ENCODE data around the gene GLOD5. TPM values are rescaled to one million over a fixed set of nuclear protein-coding genes. Genes with fewer than 3 reads are reported as not detected.

GLOD5 gene
- total RNA-seq, 2 donors from 2014 or later: not detected

DNA sequence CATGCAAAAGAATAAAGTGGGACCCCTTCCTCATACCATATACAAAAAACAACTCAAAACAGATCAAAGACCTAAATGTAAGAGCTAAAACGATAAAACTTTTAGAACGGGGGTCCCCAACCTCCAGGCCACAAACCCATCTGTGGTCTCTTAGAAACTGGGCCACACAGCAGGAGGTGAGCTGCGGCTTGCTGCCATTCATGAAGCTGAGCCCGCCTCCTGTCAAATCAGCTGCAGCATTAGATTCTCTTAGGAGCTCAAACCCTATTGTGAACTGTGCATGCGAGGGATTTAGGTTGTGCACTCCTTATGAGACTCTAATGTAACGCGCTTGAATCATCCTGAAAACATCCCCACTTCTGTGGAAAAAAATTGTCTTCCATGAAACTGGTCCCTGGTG is 17.9 kb downstream of the GLOD5 start:
- Histone ChIP-seq H3K36me3 (ENCODE audit: control insufficient read depth, insufficient read depth, low read length) (no peaks in the 10 kb centered on the region), H3K27ac (ENCODE audit: low read depth, low read length) (no peak overlapping the region), H3K9me3 (ENCODE audit: control insufficient read depth, low read length) (no peaks in the 10 kb centered on the region), H3K4me3 (ENCODE audit: low read length) (no peak overlapping the region), H3K9ac (ENCODE audit: extremely low read depth, low read length, poor library complexity, severe bottlenecking) (no peak overlapping the region), H3K4me1 (ENCODE audit: control insufficient read depth, insufficient read depth, low read length) (no peaks in the 10 kb centered on the region), H3K27me3 (ENCODE audit: control insufficient read depth, insufficient read depth, low read length, poor library complexity, severe bottlenecking) (no peaks in the 10 kb centered on the region)
- Mint-ChIP-seq H3K27me3 (ENCODE audit: insufficient read depth) (no peaks in the 10 kb centered on the region), H3K4me1 (no peaks in the 10 kb centered on the region), H3K36me3 (ENCODE audit: low read depth) (no peaks in the 10 kb centered on the region), H3K4me3 (no peak overlapping the region), H3K9me3 (peaks cover 69% of the 10 kb centered on the region), H3K27ac (no peak overlapping the region)
- TF ChIP-seq, protein P1, sequence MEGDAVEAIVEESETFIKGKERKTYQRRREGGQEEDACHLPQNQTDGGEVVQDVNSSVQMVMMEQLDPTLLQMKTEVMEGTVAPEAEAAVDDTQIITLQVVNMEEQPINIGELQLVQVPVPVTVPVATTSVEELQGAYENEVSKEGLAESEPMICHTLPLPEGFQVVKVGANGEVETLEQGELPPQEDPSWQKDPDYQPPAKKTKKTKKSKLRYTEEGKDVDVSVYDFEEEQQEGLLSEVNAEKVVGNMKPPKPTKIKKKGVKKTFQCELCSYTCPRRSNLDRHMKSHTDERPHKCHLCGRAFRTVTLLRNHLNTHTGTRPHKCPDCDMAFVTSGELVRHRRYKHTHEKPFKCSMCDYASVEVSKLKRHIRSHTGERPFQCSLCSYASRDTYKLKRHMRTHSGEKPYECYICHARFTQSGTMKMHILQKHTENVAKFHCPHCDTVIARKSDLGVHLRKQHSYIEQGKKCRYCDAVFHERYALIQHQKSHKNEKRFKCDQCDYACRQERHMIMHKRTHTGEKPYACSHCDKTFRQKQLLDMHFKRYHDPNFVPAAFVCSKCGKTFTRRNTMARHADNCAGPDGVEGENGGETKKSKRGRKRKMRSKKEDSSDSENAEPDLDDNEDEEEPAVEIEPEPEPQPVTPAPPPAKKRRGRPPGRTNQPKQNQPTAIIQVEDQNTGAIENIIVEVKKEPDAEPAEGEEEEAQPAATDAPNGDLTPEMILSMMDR (conservative IDR thresholded peaks at IDR 0.05): no peak
- WGBS, 2 experiments (ENCODE audit: insufficient coverage in 1 of 2, insufficient read length in 1 of 2): 76 to 86% methylated on average over 4 to 7 of the region's 7 CpGs
- no peak for DNase-seq

DNA sequence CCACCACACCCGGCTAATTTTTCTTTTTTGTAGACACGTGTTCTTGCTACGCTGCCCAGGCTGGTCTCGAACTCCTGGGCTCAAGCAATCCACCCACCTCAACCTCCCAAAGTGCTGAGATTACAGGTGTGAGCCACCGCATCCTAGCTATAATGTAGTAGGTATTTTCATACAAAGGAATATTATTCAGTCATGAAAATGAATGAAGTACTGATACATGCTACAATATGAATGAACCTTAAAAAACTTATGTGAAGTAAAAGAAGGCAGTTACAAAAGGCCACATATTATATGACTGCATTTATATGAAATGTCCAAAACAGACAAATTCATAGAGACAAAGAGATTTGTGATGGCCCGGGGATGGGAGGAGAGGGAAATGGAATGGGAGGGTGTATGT is 20.2 kb downstream of the GLOD5 start:
- DNase-seq: no peak
- H3K9me3 ChIP-seq (ENCODE audit: control insufficient read depth, low read length): no peaks in the 10 kb centered on the region
- TF ChIP-seq, protein P1 (conservative IDR thresholded peaks at IDR 0.05): no peak
- no peak overlapping the region for H3K27ac ChIP-seq (ENCODE audit: low read depth, low read length)
- H3K4me3 Mint-ChIP-seq: no peak overlapping the region
- no peaks in the 10 kb centered on the region for H3K36me3 ChIP-seq (ENCODE audit: control insufficient read depth, insufficient read depth, low read length)
- no peaks in the 10 kb centered on the region for H3K36me3 Mint-ChIP-seq (ENCODE audit: low read depth)
- no peak overlapping the region for H3K27ac Mint-ChIP-seq
- H3K27me3 Mint-ChIP-seq (ENCODE audit: insufficient read depth): peaks cover 2% of the 10 kb centered on the region
- H3K4me1 Mint-ChIP-seq: no peaks in the 10 kb centered on the region
- 92% methylated on average over 5 of the region's 6 CpGs; no CpG with 5 or more reads in 1 of the 2 experiments for WGBS, 2 experiments (ENCODE audit: insufficient coverage in 1 of 2, insufficient read length in 1 of 2)
- no peak overlapping the region for H3K4me3 ChIP-seq (ENCODE audit: low read length)
- no peak overlapping the region for H3K9ac ChIP-seq (ENCODE audit: extremely low read depth, low read length, poor library complexity, severe bottlenecking)
- no peaks in the 10 kb centered on the region for H3K4me1 ChIP-seq (ENCODE audit: control insufficient read depth, insufficient read depth, low read length)
- peaks cover 64% of the 10 kb centered on the region for H3K9me3 Mint-ChIP-seq
- H3K27me3 ChIP-seq (ENCODE audit: control insufficient read depth, insufficient read depth, low read length, poor library complexity, severe bottlenecking): no peaks in the 10 kb centered on the region

DNA sequence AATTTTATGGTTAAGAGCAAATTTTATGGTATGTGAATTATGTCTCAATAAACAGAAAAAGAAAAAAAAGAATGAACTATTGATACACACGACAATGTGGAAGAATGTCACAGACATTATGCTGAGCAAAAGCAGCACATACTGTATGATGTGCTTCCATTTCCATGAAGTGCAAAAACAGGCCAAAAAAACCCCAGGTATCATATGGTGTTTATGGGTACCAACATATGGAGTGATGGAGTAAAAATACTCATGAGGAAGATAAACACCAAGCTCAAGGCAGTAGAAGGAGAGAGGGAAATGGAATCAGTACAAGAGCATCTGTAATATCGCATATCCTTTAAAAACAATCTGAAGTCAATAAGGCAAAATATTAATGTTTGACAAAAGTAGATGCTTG is 20.7 kb downstream of the GLOD5 start:
- 94 to 100% methylated on average over 1 of the region's 2 CpGs for WGBS, 2 experiments (ENCODE audit: insufficient coverage in 1 of 2, insufficient read length in 1 of 2)
- TF ChIP-seq, protein P1 (conservative IDR thresholded peaks at IDR 0.05): no peak
- DNase-seq: no peak
- no peaks in the 10 kb centered on the region for H3K36me3 ChIP-seq (ENCODE audit: control insufficient read depth, insufficient read depth, low read length)
- H3K27ac ChIP-seq (ENCODE audit: low read depth, low read length): no peak overlapping the region
- Mint-ChIP-seq H3K36me3 (ENCODE audit: low read depth) (no peaks in the 10 kb centered on the region), H3K9me3 (peaks cover 64% of the 10 kb centered on the region), H3K27me3 (ENCODE audit: insufficient read depth) (peaks cover 6% of the 10 kb centered on the region), H3K4me3 (no peak overlapping the region), H3K27ac (no peak overlapping the region), H3K4me1 (no peaks in the 10 kb centered on the region)
- H3K9me3 ChIP-seq (ENCODE audit: control insufficient read depth, low read length): no peaks in the 10 kb centered on the region
- no peak overlapping the region for H3K4me3 ChIP-seq (ENCODE audit: low read length)
- H3K27me3 ChIP-seq (ENCODE audit: control insufficient read depth, insufficient read depth, low read length, poor library complexity, severe bottlenecking): no peaks in the 10 kb centered on the region
- H3K9ac ChIP-seq (ENCODE audit: extremely low read depth, low read length, poor library complexity, severe bottlenecking): no peak overlapping the region
- H3K4me1 ChIP-seq (ENCODE audit: control insufficient read depth, insufficient read depth, low read length): no peaks in the 10 kb centered on the region
